Measurements from ENCODE around the gene EPS8L3.
A peak's percentile ranks its signal among the peaks of the same experiment; 100 is the strongest.
"Not testable (repeated sequence)": the region's sequence is repeated elsewhere in the genome, so short reads cannot be mapped to it uniquely, and the experiment has no call there.

Gene EPS8L3

GRCh38 chr1:109762821-109763645, 690 bp downstream of the EPS8L3 start:
- DNase-seq = no peak

GRCh38 chr1:109762039-109762585, 1.6 kb downstream of the EPS8L3 start:
- no peak for DNase-seq

- no peak for DNase-seq
Observed at GRCh38 chr1:109761227-109762038, 2.3 kb downstream of the EPS8L3 start.

GRCh38 chr1:109760581-109761226, 3.0 kb downstream of the EPS8L3 start:
- no peak for DNase-seq

GRCh38 chr1:109759513-109760334, 4.0 kb downstream of the EPS8L3 start:
- DNase-seq = no peak

- no peak for DNase-seq
Observed at GRCh38 chr1:109757936-109758786, 5.6 kb downstream of the EPS8L3 start.

GRCh38 chr1:109756848-109757521, 6.7 kb downstream of the EPS8L3 start:
- DNase-seq = no peak

GRCh38 chr1:109756325-109756724, 7.4 kb downstream of the EPS8L3 start:
- not testable (repeated sequence) for DNase-seq

GRCh38 chr1:109754738-109755137, 9.0 kb downstream of the EPS8L3 start:
- DNase-seq = no peak

- no peak for DNase-seq
Observed at GRCh38 chr1:109751531-109752260, 12.0 kb downstream of the EPS8L3 start.

GRCh38 chr1:109750920-109751319, 12.8 kb downstream of the EPS8L3 start:
- no peak for DNase-seq

GRCh38 chr1:109750241-109750882, 13.4 kb downstream of the EPS8L3 start:
- no peak for DNase-seq

- no peak for DNase-seq
Observed at GRCh38 chr1:109749221-109749620, 14.5 kb downstream of the EPS8L3 start.

- DNase-seq = not testable (repeated sequence)
Observed at GRCh38 chr1:109748311-109748710, 15.4 kb downstream of the EPS8L3 start.

- no peak for DNase-seq
Observed at GRCh38 chr1:109740615-109741373, 22.9 kb downstream of the EPS8L3 start, which contains the start of gene GSTM3. Gene GSTM3, minus strand, starts transcription at chr1:109741038. Its CDS starts 751 bp downstream, at chr1:109740287.

- peak; percentile 74 for DNase-seq
Observed at GRCh38 chr1:109739738-109740614, 23.7 kb downstream of the EPS8L3 start.

- DNase-seq = no peak
Observed at GRCh38 chr1:109733236-109733870, 30.4 kb downstream of the EPS8L3 start.

Data from midbrain (tissue), 1 donor.